Effector memory CD8-positive, alpha-beta T cell (primary cell): Measurements from ENCODE around the gene SRF.

Source experiments
- ATAC-seq: fragments of 150-1000 bp; cut with Tn5 transposase; replicated peaks from 2 replicates; pipeline ENCODE4 v1.10.0; 2021; ENCODE audit warnings: mild to moderate bottlenecking, moderate library complexity
- DNase-seq, 3 experiments: peaks; one replicate each; pipeline ENCODE4 v3.0.0; 2021
- H3K27ac Mint-ChIP-seq, 2 donors: one replicate each; pipeline ENCODE4 v1.8.0; 2022; ENCODE audit warnings: mild to moderate bottlenecking in 2 of 2, mixed read lengths in 2 of 2, moderate library complexity in 2 of 2
- H3K27me3 Mint-ChIP-seq, 2 donors: one replicate each; pipeline ENCODE4 v1.8.0; 2022; ENCODE audit warnings: mixed read lengths in 2 of 2
- H3K36me3 Mint-ChIP-seq: one replicate; pipeline ENCODE4 v1.8.0; 2022; ENCODE audit warnings: mild to moderate bottlenecking, moderate library complexity, mixed read lengths; ENCODE audit not compliant: insufficient read depth
- H3K4me1 Mint-ChIP-seq, 2 donors: one replicate each; pipeline ENCODE4 v1.8.0; 2022; ENCODE audit warnings: low read depth in 2 of 2, mixed read lengths in 2 of 2
- H3K4me3 Mint-ChIP-seq, 2 donors: one replicate each; pipeline ENCODE4 v1.8.0; 2022; ENCODE audit warnings: mild to moderate bottlenecking in 2 of 2, mixed read lengths in 2 of 2, moderate library complexity in 2 of 2
- H3K9me3 Mint-ChIP-seq, 2 donors: one replicate each; pipeline ENCODE4 v1.8.0; 2022; ENCODE audit warnings: mixed read lengths in 2 of 2

The SRF gene

GRCh38 chr6:43220439-43220951 lies 49.4 kb downstream of the SRF start:
- DNase-seq (no peak), ATAC-seq (no peak)
- no peak overlapping the region for H3K4me3 Mint-ChIP-seq
- peaks cover 21% of the 10 kb centered on the region for H3K36me3 Mint-ChIP-seq
- H3K27ac Mint-ChIP-seq, result peak overlapping the region; percentile 97 to 99
- H3K27me3 Mint-ChIP-seq, result no peaks in the 10 kb centered on the region
- H3K9me3 Mint-ChIP-seq, result no peaks in the 10 kb centered on the region
- peaks cover 18 to 20% of the 10 kb centered on the region in 2 donors for H3K4me1 Mint-ChIP-seq

DNA sequence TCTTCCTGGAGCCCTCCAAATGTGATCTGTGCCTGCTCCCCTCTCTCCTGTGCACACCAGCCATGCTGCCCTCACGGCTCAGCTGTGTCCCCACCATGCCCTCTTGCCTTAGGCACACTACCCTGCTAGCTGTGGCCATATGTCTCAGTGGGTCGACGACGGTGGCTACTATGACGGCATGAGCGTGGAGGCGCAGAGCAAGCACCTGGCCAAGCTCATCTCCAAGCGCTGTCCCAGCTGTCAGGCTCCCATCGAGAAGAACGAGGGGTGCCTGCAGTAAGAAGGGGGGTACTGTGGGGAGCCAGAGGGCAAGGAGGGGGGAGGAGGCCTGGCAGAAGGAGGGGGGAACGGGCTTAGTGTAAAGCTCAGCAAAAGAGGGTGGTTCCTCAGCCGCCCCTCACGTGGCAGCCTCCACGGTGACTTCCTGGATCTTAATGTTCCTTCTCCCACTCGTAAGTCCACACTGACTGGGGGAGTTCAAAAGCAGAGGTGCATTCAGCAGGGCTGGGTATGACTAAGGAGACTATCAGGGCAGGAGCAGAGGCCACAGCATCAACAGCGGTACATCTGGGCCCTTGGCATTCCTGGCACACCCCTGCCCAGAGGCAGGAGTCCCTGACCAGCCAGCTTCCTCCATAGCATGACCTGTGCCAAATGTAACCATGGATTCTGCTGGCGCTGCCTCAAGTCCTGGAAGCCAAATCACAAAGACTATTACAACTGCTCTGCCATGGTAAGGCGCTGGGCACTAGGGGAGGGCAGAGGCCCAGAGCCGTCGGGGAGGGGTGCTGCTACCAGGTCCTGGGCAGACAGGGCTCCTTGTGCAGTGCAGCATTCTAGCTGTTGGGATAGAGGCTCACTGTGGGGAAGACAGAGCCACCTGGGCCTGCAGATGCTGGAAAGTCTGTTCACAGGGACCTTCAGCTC lies 50.2 kb downstream of the SRF start:
- DNase-seq (no peak), ATAC-seq (no peak)
- Mint-ChIP-seq H3K27me3 (no peaks in the 10 kb centered on the region), H3K4me1 (peaks cover 18 to 21% of the 10 kb centered on the region in 2 donors), H3K27ac (peak overlapping the region; percentile 97 to 99), H3K9me3 (no peaks in the 10 kb centered on the region), H3K36me3 (peaks cover 24% of the 10 kb centered on the region), H3K4me3 (no peak overlapping the region)

DNA sequence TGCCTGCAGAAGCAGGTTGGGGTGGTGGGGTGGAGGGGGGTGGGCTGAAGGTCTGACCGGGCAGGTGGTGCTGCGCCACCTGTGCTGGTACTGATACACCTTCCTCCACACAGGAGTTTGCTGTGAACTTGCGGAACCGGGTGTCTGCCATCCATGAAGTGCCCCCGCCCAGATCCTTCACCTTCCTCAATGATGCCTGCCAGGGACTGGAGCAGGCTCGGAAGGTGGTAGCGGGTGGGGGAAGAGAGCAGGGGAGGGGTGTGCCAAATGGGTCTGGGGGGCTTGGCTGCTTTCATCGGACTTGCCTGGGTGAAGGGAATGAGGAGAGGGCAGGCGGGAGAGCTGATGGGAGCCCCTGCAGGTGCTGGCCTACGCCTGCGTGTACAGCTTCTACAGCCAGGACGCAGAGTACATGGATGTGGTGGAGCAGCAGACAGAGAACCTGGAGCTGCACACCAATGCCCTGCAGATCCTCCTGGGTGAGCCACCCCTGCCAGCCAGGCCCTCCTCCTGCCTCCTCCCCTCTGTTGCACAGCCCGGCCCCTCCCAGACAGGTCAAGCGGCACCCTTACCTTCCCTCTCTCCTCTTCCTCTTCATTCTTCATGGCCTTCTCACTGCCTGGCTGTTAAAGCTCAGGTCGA lies 51.5 kb downstream of the SRF start:
- H3K9me3 Mint-ChIP-seq, result no peaks in the 10 kb centered on the region
- peaks cover 15 to 23% of the 10 kb centered on the region in 2 donors for H3K4me1 Mint-ChIP-seq
- ATAC-seq, result no peak

GRCh38 chr6:43223175-43223574 lies 52.1 kb downstream of the SRF start:
- Mint-ChIP-seq H3K4me3 (no peak overlapping the region), H3K36me3 (peaks cover 31% of the 10 kb centered on the region), H3K27ac (peak overlapping the region; percentile 97 to 99)

More for the DNA sequence above, 51.5 kb downstream of the SRF start:
- DNase-seq, result no peak
- peak overlapping the region; percentile 97 to 99 for H3K27ac Mint-ChIP-seq
- no peaks in the 10 kb centered on the region for H3K27me3 Mint-ChIP-seq
- peak overlapping the region in 1 of 2 donors; percentile 3 for H3K4me3 Mint-ChIP-seq
- peaks cover 31% of the 10 kb centered on the region for H3K36me3 Mint-ChIP-seq

GRCh38 chr6:43226192-43226851 lies 55.3 kb downstream of the SRF start:
- Mint-ChIP-seq H3K36me3 (peaks cover 30% of the 10 kb centered on the region), H3K4me3 (no peak overlapping the region), H3K27ac (peak overlapping the region; percentile 97 to 99), H3K27me3 (peaks cover 2 to 4% of the 10 kb centered on the region in 2 donors), H3K9me3 (no peaks in the 10 kb centered on the region), H3K4me1 (peaks cover 28 to 40% of the 10 kb centered on the region in 2 donors)
- ATAC-seq, result no peak
- no peak for DNase-seq

More at GRCh38 chr6:43223175-43223574, 52.1 kb downstream of the SRF start:
- DNase-seq (no peak), ATAC-seq (no peak)
- Mint-ChIP-seq H3K4me1 (peaks cover 21 to 28% of the 10 kb centered on the region in 2 donors), H3K27me3 (no peaks in the 10 kb centered on the region), H3K9me3 (no peaks in the 10 kb centered on the region)

DNA sequence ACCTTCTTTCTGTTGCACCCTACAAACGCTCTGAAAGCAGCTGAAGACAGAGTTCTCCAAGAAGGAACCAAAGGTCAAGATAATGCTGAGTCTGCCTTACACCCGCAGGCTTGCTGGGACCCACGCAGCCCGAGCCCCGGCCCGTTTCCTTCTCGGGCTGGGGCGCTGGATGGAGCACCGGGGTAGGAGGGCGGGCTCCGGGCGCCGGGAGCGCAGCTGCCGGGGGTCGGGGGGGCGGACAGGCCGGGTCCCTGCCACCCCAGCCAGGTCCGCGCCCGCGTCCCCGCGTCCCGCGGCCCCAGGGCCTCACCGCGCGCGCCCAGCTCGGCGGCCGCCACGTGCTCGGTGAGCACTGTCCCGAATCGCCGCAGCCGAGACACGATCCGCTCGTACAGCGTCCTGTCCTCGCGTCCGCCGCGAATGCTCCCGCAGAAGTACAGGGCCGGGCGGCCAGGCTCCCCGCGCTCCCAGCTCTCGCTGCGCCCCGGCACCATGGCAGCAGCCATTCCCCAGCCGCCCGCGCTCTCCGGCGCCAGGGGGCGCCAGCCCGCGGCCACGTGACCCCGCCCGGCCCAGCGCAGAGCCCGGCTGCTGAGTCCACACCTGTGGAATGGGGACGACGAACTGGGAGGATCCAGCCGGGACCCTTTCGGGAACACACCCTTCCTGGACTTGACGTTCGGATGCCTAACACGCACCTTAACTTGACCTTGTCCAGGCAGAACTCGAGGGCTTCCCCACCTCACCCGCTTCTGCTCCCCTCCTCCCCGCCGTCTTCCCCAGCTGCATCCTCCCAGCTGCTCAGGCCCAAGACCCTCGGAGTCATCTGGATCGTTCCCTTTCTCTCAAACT lies 58.1 kb downstream of the SRF start, which contains the start of gene DNPH1:
TSS of gene DNPH1 (minus strand) at position 531 of the 852 bp plus-strand sequence. CDS start at position 506, 25 bp downstream.
- peaks cover 19 to 29% of the 10 kb centered on the region in 2 donors for H3K27me3 Mint-ChIP-seq
- peaks cover 17% of the 10 kb centered on the region for H3K36me3 Mint-ChIP-seq
- peak within 1 kb of the TSS; percentile 86 to 89 for H3K27ac Mint-ChIP-seq
- peaks cover 22 to 30% of the 10 kb centered on the region in 2 donors for H3K4me1 Mint-ChIP-seq
- peak; percentile 72 for ATAC-seq
- peak; percentile 67 to 81 (median 79) for DNase-seq
- peak within 1 kb of the TSS; percentile 86 to 87 for H3K4me3 Mint-ChIP-seq
- no peaks in the 10 kb centered on the region for H3K9me3 Mint-ChIP-seq

GRCh38 chr6:43229803-43230620 lies 58.9 kb downstream of the SRF start:
- no peaks in the 10 kb centered on the region for H3K9me3 Mint-ChIP-seq
- H3K4me3 Mint-ChIP-seq, result peak overlapping the region; percentile 86 to 87
- peaks cover 13% of the 10 kb centered on the region for H3K36me3 Mint-ChIP-seq
- H3K27me3 Mint-ChIP-seq, result peaks cover 19 to 31% of the 10 kb centered on the region in 2 donors
- H3K4me1 Mint-ChIP-seq, result peaks cover 17 to 25% of the 10 kb centered on the region in 2 donors
- ATAC-seq (peak; percentile 1), DNase-seq (no peak)
- H3K27ac Mint-ChIP-seq, result peak overlapping the region; percentile 86 to 89

DNA sequence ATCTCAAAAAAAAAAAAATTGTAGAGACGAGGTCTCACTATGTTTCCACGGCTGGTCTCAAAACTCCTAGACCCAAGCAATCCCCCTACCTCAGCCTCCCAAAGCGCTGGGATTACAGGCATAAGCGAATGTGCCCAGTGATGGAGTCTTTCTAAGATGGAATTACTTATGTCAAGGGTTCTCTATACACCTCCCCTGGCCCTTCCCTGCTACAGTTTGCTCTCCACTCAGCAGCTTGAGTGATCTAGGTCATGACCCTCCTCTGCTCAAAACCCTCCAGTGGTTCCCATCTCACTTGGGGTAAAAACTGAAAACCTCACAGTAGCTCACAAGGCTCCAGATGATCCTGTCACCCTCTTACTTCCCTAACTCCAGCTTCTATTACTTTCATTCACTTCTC lies 60.0 kb downstream of the SRF start:
- Mint-ChIP-seq H3K36me3 (peaks cover 9% of the 10 kb centered on the region), H3K9me3 (no peaks in the 10 kb centered on the region), H3K27ac (peak overlapping the region in 1 of 2 donors; percentile 30), H3K4me1 (peaks cover 13 to 20% of the 10 kb centered on the region in 2 donors), H3K27me3 (peaks cover 24 to 39% of the 10 kb centered on the region in 2 donors), H3K4me3 (no peak overlapping the region)
- no peak for ATAC-seq
- no peak for DNase-seq
